SK-N-SH treated with all-trans-retinoic acid at 6 μM for 48 hours (cell line): ENCODE results near the gene VCX3B.
"Not testable (repeated sequence)": the region's sequence is repeated elsewhere in the genome, so short reads cannot be mapped to it uniquely, and the experiment has no call there.

Source experiments
- ATAC-seq: fragments of 200-7000 bp; cut with Tn5 transposase; 3 replicates; pipeline ENCODE4 v1.9.1; 2020; ENCODE audit warnings: mild to moderate bottlenecking, moderate library complexity
- ARNTL ChIP-seq: fragments of 450-650 bp; formaldehyde crosslinking; IDR thresholded peaks from 2 replicates; pipeline ENCODE4 v1.5.0; 2020; ENCODE audit warnings: low read depth, mild to moderate bottlenecking, moderate library complexity, borderline replicate concordance
- BACH2 ChIP-seq: fragments of 250-450 bp; sonication (Bioruptor Pico); IDR thresholded peaks from 2 replicates; pipeline ENCODE4 v1.9.0; 2021; ENCODE audit warnings: mild to moderate bottlenecking, borderline replicate concordance
- CSDC2 ChIP-seq: fragments of 250-450 bp; sonication (Bioruptor Pico); IDR thresholded peaks from 2 replicates; pipeline ENCODE4 v1.5.0; 2020; ENCODE audit warnings: mild to moderate bottlenecking, moderate library complexity
- ESRRG ChIP-seq: fragments of 250-450 bp; sonication (Bioruptor Pico); IDR thresholded peaks from 2 replicates; pipeline ENCODE4 v1.6.1; 2021; ENCODE audit warnings: mild to moderate bottlenecking
- GLIS3 ChIP-seq: fragments of 250-450 bp; sonication (Bioruptor Pico); IDR thresholded peaks from 2 replicates; pipeline ENCODE4 v1.5.0; 2020; ENCODE audit warnings: mild to moderate bottlenecking, moderate library complexity
- ISL1 ChIP-seq: fragments of 250-450 bp; sonication (Bioruptor Pico); IDR thresholded peaks from 2 replicates; pipeline ENCODE4 v2.1.2; 2022; ENCODE audit warnings: mild to moderate bottlenecking, moderate library complexity
- OSR1 ChIP-seq: fragments of 250-450 bp; sonication (Bioruptor Pico); IDR thresholded peaks from 2 replicates; pipeline ENCODE4 v1.8.0; 2022; ENCODE audit warnings: moderate library complexity, mild to moderate bottlenecking, inconsistent platforms
- PPARA ChIP-seq: fragments of 250-450 bp; sonication (Bioruptor Pico); IDR thresholded peaks from 2 replicates; pipeline ENCODE4 v1.5.0; 2020; ENCODE audit warnings: mild to moderate bottlenecking, borderline replicate concordance
- RARB ChIP-seq: fragments of 250-450 bp; sonication (Bioruptor Pico); IDR thresholded peaks from 2 replicates; pipeline ENCODE4 v1.8.0; 2021; ENCODE audit warnings: mild to moderate bottlenecking, moderate library complexity
- SNAI2 ChIP-seq: fragments of 250-450 bp; sonication (Bioruptor Pico); IDR thresholded peaks from 2 replicates; pipeline ENCODE4 v1.5.0; 2020; ENCODE audit warnings: mild to moderate bottlenecking, moderate library complexity
- TCF4 ChIP-seq: fragments of 250-450 bp; sonication (Bioruptor Pico); IDR thresholded peaks from 2 replicates; pipeline ENCODE4 v1.8.0; 2021; ENCODE audit warnings: mild to moderate bottlenecking, moderate library complexity, borderline replicate concordance
- TOX ChIP-seq: fragments of 250-450 bp; sonication (Bioruptor Pico); IDR thresholded peaks from 2 replicates; pipeline ENCODE4 v1.8.0; 2021; ENCODE audit warnings: mild to moderate bottlenecking, moderate library complexity, borderline replicate concordance
- ZC3H10 ChIP-seq: fragments of 250-450 bp; sonication (Bioruptor Pico); IDR thresholded peaks from 2 replicates; pipeline ENCODE4 v1.5.1; 2021; ENCODE audit warnings: mild to moderate bottlenecking, moderate library complexity
- ZFP3 ChIP-seq: fragments of 250-450 bp; sonication (Bioruptor Pico); IDR thresholded peaks from 2 replicates; pipeline ENCODE4 v1.5.0; 2020; ENCODE audit warnings: mild to moderate bottlenecking, moderate library complexity
- ZFP30 ChIP-seq: fragments of 450-650 bp; formaldehyde crosslinking; IDR thresholded peaks from 2 replicates; pipeline ENCODE4 v1.5.0; 2022; ENCODE audit warnings: mild to moderate bottlenecking, moderate library complexity
- ZNF565 ChIP-seq: fragments of 450-650 bp; formaldehyde crosslinking; conservative IDR thresholded peaks from 2 replicates; pipeline ENCODE4 v1.5.0; 2020; ENCODE audit warnings: low read depth, mild to moderate bottlenecking, moderate library complexity
- ZNF70 ChIP-seq: fragments of 450-650 bp; formaldehyde crosslinking; IDR thresholded peaks from 2 replicates; pipeline ENCODE4 v1.5.0; 2020; ENCODE audit warnings: mild to moderate bottlenecking, moderate library complexity
- ZNF8 ChIP-seq: fragments of 450-650 bp; formaldehyde crosslinking; IDR thresholded peaks from 2 replicates; pipeline ENCODE4 v1.5.0; 2020; ENCODE audit warnings: mild to moderate bottlenecking, moderate library complexity
- TF ChIP-seq, protein P1 (sequence below): fragments of 250-450 bp; sonication (Bioruptor Pico); IDR thresholded peaks from 2 replicates; pipeline ENCODE4 v1.8.0; 2020; ENCODE audit warnings: mild to moderate bottlenecking, moderate library complexity, borderline replicate concordance
- TF ChIP-seq, protein P2 (sequence below): fragments of 250-450 bp; sonication (Bioruptor Pico); IDR thresholded peaks from 2 replicates; pipeline ENCODE4 v1.5.1; 2020; ENCODE audit warnings: low read depth, mild to moderate bottlenecking, moderate library complexity
- TF ChIP-seq, protein P3 (sequence below): fragments of 250-450 bp; sonication (Bioruptor Pico); IDR thresholded peaks from 2 replicates; pipeline ENCODE4 v1.8.0; 2021; ENCODE audit warnings: low read depth, mild to moderate bottlenecking, moderate library complexity, borderline replicate concordance
- TF ChIP-seq, protein P4 (sequence below): fragments of 250-450 bp; sonication (Bioruptor Pico); IDR thresholded peaks from 2 replicates; pipeline ENCODE4 v1.5.0; 2020; ENCODE audit warnings: mild to moderate bottlenecking, moderate library complexity
- TF ChIP-seq, protein P5 (sequence below): fragments of 250-450 bp; sonication (Bioruptor Pico); IDR thresholded peaks from 2 replicates; pipeline ENCODE4 v1.5.1; 2021; ENCODE audit warnings: mild to moderate bottlenecking, moderate library complexity

VCX3B gene

DNA sequence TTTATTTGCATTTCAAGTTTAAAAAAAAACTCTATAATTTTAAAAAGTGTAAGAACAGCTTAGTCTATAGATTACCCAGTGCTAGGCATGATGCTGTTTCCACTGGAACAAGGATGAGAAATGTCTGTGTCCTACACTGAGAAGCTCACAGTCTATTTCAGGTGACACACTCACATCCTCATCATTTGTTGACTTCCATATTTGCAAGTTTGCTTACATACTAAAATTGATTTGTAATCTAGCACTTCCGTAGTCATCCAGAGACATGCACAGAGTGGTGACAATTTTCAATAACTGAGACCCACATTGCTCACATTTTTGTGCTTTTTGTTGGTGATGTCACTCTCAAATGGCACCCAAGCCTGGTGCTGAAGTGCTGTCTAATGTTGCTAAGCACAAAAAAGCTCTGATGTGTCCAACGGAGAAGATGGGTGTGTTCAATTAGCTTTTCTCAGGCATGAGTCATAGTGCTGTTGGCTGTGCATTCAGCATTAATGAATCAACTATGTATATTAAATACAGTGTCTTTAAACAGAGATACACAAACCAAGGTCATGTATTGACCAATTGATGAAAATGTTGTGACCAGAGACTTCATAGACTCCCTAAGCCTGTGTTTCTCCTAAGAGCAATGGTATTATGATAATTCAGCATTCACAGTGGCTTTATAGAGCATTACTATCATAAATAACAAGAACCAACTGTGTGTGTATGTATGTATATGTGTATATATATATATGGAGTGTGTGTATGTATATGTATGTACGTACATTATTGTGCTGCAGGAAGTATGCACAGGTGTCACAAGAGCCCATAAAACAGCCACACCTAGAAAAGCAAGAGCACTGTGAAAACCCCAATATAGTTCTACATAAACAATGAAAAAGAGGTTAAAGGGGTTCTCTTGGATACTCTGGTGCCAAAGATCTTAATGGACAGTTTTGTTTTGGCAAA lies 31.2 kb upstream of the VCX3B start:
- TF ChIP-seq PPARA (CRISPR knock-in tag) (no peak), ZNF8 (no peak), ZC3H10 (CRISPR knock-in tag) (no peak), OSR1 (CRISPR knock-in tag) (no peak), ZFP30 (CRISPR knock-in tag) (no peak), ESRRG (CRISPR knock-in tag) (no peak), RARB (CRISPR knock-in tag) (no peak), ZNF565 (CRISPR knock-in tag) (no peak), ZNF70 (CRISPR knock-in tag) (no peak), CSDC2 (no peak), TCF4 (CRISPR knock-in tag) (no peak), TOX (CRISPR knock-in tag) (no peak)
- TF ChIP-seq, protein P1, sequence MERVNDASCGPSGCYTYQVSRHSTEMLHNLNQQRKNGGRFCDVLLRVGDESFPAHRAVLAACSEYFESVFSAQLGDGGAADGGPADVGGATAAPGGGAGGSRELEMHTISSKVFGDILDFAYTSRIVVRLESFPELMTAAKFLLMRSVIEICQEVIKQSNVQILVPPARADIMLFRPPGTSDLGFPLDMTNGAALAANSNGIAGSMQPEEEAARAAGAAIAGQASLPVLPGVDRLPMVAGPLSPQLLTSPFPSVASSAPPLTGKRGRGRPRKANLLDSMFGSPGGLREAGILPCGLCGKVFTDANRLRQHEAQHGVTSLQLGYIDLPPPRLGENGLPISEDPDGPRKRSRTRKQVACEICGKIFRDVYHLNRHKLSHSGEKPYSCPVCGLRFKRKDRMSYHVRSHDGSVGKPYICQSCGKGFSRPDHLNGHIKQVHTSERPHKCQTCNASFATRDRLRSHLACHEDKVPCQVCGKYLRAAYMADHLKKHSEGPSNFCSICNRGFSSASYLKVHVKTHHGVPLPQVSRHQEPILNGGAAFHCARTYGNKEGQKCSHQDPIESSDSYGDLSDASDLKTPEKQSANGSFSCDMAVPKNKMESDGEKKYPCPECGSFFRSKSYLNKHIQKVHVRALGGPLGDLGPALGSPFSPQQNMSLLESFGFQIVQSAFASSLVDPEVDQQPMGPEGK (CRISPR knock-in tag): no peak
- TF ChIP-seq, protein P2, sequence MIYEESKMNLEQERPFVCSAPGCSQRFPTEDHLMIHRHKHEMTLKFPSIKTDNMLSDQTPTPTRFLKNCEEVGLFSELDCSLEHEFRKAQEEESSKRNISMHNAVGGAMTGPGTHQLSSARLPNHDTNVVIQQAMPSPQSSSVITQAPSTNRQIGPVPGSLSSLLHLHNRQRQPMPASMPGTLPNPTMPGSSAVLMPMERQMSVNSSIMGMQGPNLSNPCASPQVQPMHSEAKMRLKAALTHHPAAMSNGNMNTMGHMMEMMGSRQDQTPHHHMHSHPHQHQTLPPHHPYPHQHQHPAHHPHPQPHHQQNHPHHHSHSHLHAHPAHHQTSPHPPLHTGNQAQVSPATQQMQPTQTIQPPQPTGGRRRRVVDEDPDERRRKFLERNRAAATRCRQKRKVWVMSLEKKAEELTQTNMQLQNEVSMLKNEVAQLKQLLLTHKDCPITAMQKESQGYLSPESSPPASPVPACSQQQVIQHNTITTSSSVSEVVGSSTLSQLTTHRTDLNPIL (CRISPR knock-in tag): no peak
- TF ChIP-seq, protein P3, sequence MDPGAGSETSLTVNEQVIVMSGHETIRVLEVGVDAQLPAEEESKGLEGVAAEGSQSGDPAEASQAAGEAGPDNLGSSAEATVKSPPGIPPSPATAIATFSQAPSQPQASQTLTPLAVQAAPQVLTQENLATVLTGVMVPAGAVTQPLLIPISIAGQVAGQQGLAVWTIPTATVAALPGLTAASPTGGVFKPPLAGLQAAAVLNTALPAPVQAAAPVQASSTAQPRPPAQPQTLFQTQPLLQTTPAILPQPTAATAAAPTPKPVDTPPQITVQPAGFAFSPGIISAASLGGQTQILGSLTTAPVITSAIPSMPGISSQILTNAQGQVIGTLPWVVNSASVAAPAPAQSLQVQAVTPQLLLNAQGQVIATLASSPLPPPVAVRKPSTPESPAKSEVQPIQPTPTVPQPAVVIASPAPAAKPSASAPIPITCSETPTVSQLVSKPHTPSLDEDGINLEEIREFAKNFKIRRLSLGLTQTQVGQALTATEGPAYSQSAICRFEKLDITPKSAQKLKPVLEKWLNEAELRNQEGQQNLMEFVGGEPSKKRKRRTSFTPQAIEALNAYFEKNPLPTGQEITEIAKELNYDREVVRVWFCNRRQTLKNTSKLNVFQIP: no peak
- no peak for ATAC-seq

DNA sequence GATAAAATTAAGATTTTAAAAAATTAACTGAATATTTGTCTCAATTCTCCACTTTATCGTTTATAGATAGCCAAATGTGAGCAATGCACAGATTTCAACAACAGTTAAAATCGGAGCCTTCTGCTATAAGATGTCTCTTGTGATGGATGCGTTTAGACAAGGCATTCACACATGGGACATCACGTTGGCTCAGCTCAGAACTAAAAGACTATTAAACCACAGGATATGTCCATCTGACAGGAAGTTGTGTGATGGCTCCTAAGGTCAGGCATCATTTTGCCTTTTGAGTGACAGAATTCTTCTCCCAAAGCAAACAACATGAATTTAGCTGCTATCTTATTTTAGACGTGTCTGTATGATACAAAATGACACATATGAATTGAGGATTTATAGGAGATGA lies 17.3 kb upstream of the VCX3B start:
- TF ChIP-seq TCF4 (CRISPR knock-in tag) (no peak), CSDC2 (no peak), TOX (CRISPR knock-in tag) (no peak), GLIS3 (no peak), ZNF8 (no peak), BACH2 (CRISPR knock-in tag) (no peak), SNAI2 (CRISPR knock-in tag) (no peak), PPARA (CRISPR knock-in tag) (no peak), ZC3H10 (CRISPR knock-in tag) (no peak), OSR1 (CRISPR knock-in tag) (no peak), ISL1 (CRISPR knock-in tag) (no peak), ZFP3 (no peak), ESRRG (CRISPR knock-in tag) (no peak), ZNF565 (CRISPR knock-in tag) (no peak), ARNTL (CRISPR knock-in tag) (no peak)
- TF ChIP-seq, protein P1 (CRISPR knock-in tag): no peak
- TF ChIP-seq, protein P3: no peak
- TF ChIP-seq, protein P4, sequence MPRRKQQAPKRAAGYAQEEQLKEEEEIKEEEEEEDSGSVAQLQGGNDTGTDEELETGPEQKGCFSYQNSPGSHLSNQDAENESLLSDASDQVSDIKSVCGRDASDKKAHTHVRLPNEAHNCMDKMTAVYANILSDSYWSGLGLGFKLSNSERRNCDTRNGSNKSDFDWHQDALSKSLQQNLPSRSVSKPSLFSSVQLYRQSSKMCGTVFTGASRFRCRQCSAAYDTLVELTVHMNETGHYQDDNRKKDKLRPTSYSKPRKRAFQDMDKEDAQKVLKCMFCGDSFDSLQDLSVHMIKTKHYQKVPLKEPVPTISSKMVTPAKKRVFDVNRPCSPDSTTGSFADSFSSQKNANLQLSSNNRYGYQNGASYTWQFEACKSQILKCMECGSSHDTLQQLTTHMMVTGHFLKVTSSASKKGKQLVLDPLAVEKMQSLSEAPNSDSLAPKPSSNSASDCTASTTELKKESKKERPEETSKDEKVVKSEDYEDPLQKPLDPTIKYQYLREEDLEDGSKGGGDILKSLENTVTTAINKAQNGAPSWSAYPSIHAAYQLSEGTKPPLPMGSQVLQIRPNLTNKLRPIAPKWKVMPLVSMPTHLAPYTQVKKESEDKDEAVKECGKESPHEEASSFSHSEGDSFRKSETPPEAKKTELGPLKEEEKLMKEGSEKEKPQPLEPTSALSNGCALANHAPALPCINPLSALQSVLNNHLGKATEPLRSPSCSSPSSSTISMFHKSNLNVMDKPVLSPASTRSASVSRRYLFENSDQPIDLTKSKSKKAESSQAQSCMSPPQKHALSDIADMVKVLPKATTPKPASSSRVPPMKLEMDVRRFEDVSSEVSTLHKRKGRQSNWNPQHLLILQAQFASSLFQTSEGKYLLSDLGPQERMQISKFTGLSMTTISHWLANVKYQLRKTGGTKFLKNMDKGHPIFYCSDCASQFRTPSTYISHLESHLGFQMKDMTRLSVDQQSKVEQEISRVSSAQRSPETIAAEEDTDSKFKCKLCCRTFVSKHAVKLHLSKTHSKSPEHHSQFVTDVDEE: no peak
- TF ChIP-seq, protein P2 (CRISPR knock-in tag): no peak
- TF ChIP-seq, protein P5, sequence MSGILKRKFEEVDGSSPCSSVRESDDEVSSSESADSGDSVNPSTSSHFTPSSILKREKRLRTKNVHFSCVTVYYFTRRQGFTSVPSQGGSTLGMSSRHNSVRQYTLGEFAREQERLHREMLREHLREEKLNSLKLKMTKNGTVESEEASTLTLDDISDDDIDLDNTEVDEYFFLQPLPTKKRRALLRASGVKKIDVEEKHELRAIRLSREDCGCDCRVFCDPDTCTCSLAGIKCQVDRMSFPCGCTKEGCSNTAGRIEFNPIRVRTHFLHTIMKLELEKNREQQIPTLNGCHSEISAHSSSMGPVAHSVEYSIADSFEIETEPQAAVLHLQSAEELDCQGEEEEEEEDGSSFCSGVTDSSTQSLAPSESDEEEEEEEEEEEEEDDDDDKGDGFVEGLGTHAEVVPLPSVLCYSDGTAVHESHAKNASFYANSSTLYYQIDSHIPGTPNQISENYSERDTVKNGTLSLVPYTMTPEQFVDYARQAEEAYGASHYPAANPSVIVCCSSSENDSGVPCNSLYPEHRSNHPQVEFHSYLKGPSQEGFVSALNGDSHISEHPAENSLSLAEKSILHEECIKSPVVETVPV (CRISPR knock-in tag): no peak
- TF ChIP-seq, all 23 proteins: peak for 0
- ATAC-seq: no peak

DNA sequence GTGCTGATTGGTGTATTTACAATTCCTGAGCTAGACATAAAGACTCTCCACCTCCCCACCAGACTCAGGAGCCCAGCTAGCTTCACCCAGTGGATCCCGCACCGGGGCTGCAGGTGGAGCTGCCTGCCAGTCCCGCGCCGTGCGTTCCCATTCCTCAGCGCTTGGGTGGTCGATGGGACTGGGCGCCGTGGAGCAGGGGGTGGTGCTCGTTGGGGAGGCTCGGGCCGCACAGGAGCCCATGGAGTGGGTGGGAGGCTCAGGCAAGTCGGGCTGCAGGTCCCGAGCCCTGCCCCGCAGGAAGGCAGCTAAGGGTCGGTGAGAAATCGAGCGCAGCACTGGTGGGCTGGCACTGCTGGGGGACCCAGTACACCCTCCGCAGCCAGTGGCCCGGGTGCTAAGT lies 12.3 kb upstream of the VCX3B start:
- ATAC-seq: not testable (repeated sequence)
